ENCODE measurements around the gene RAD51B.

The RAD51B gene

GRCh38 chr14:68375376-68375775 lies 555.8 kb downstream of the RAD51B start:
- DNase-seq, result no peak

- DNase-seq, result no peak
Measured at GRCh38 chr14:68376067-68376779, 556.6 kb downstream of the RAD51B start.

- DNase-seq, result no peak
Measured at GRCh38 chr14:68377006-68377405, 557.4 kb downstream of the RAD51B start.

- no peak for DNase-seq
Measured at GRCh38 chr14:68377459-68377858, 557.9 kb downstream of the RAD51B start.

- DNase-seq, result peak; percentile 88
Measured at GRCh38 chr14:68379510-68380328, 560.1 kb downstream of the RAD51B start.

GRCh38 chr14:68380329-68380741 lies 560.8 kb downstream of the RAD51B start:
- DNase-seq, result no peak

GRCh38 chr14:68384335-68384734 lies 564.8 kb downstream of the RAD51B start:
- DNase-seq, result no peak

- DNase-seq, result no peak
Measured at GRCh38 chr14:68384881-68385280, 565.3 kb downstream of the RAD51B start.

- DNase-seq, result no peak
Measured at GRCh38 chr14:68386446-68386845, 566.9 kb downstream of the RAD51B start.

GRCh38 chr14:68386950-68387779 lies 567.6 kb downstream of the RAD51B start:
- DNase-seq, result no peak

GRCh38 chr14:68389943-68390342 lies 570.4 kb downstream of the RAD51B start:
- DNase-seq, result no peak

GRCh38 chr14:68390741-68391140 lies 571.2 kb downstream of the RAD51B start:
- no peak for DNase-seq

- DNase-seq, result no peak
Measured at GRCh38 chr14:68391311-68392014, 571.9 kb downstream of the RAD51B start.

- DNase-seq, result no peak
Measured at GRCh38 chr14:68392393-68393141, 573.0 kb downstream of the RAD51B start.

- DNase-seq, result no peak
Measured at GRCh38 chr14:68393259-68393658, 573.7 kb downstream of the RAD51B start.

- no peak for DNase-seq
Measured at GRCh38 chr14:68394118-68394763, 574.7 kb downstream of the RAD51B start.

GRCh38 chr14:68394764-68395143 lies 575.2 kb downstream of the RAD51B start:
- no peak for DNase-seq

GRCh38 chr14:68395604-68396003 lies 576.0 kb downstream of the RAD51B start:
- DNase-seq, result no peak

- DNase-seq, result no peak
Measured at GRCh38 chr14:68396461-68396860, 576.9 kb downstream of the RAD51B start.

GRCh38 chr14:68397371-68397811 lies 577.8 kb downstream of the RAD51B start:
- no peak for DNase-seq

- no peak for DNase-seq
Measured at GRCh38 chr14:68397822-68398221, 578.2 kb downstream of the RAD51B start.
